HepG2 (cell line): Measurements from ENCODE around the gene CRYZL1. TPM values are rescaled to one million over a fixed set of nuclear protein-coding genes. Genes with fewer than 3 reads are reported as not detected.

Experiments used
- FIP1L1 ChIP-seq: fragments of 200-400 bp; formaldehyde crosslinking; IDR thresholded peaks from 2 replicates; pipeline ENCODE4 v1.6.1; 2018; ENCODE audit warnings: low read depth, mild to moderate bottlenecking, low read length, moderate library complexity, borderline replicate concordance; ENCODE audit not compliant: insufficient read depth
- FOXP1 ChIP-seq, 2 experiments: fragments of 450-650 bp in 1 of 2; IDR thresholded peaks; 2 replicates each; pipeline ENCODE4 v1.6.1; 2017 to 2018; ENCODE audit warnings: antibody characterized with exemption in 1 of 2
- KLF16 ChIP-seq, 2 experiments: sonication (generic) in 1 of 2; formaldehyde crosslinking in 1 of 2; IDR thresholded peaks; 2 replicates each; pipeline versions ENCODE4 v1.6.1 to v1.8.0; 2016 to 2023; ENCODE audit warnings: missing genetic modification reagents in 2 of 2, missing compliant biosample characterization in 1 of 2
- MIXL1 ChIP-seq: IDR thresholded peaks from 2 replicates; pipeline ENCODE4 v1.6.1; 2016
- RORA ChIP-seq: sonication (generic); formaldehyde crosslinking; IDR thresholded peaks from 2 replicates; pipeline ENCODE4 v1.5.0; 2020; ENCODE audit warnings: mild to moderate bottlenecking, missing genetic modification reagents, moderate library complexity
- SETDB1 ChIP-seq: sonication (generic); formaldehyde crosslinking; IDR thresholded peaks from 2 replicates; pipeline ENCODE4 v1.5.1; 2020; ENCODE audit warnings: missing genetic modification reagents, mild to moderate bottlenecking, borderline replicate concordance
- TEAD2 ChIP-seq: sonication (generic); formaldehyde crosslinking; IDR thresholded peaks from 2 replicates; pipeline ENCODE4 v1.9.0; 2021; ENCODE audit warnings: missing genetic modification reagents
- TOE1 ChIP-seq: sonication (generic); formaldehyde crosslinking; IDR thresholded peaks from 2 replicates; pipeline ENCODE4 v1.4.0; 2020; ENCODE audit warnings: mild to moderate bottlenecking, missing genetic modification reagents
- ZBTB1 ChIP-seq: sonication (generic); formaldehyde crosslinking; IDR thresholded peaks from 2 replicates; pipeline ENCODE4 v1.4.0; 2020; ENCODE audit warnings: missing genetic modification reagents, borderline replicate concordance
- ZFP1 ChIP-seq: IDR thresholded peaks from 2 replicates; pipeline ENCODE4 v1.6.1; 2016
- ZFP36L2 ChIP-seq: sonication (generic); formaldehyde crosslinking; IDR thresholded peaks from 2 replicates; pipeline ENCODE4 v1.4.0; 2020; ENCODE audit warnings: missing genetic modification reagents
- ZFP82 ChIP-seq: sonication (generic); formaldehyde crosslinking; IDR thresholded peaks from 2 replicates; pipeline ENCODE4 v1.5.1; 2020; ENCODE audit warnings: mild to moderate bottlenecking, missing genetic modification reagents, borderline replicate concordance
- ZNF296 ChIP-seq: sonication (generic); formaldehyde crosslinking; conservative IDR thresholded peaks from 2 replicates; pipeline ENCODE4 v1.5.0; 2020; ENCODE audit warnings: mild to moderate bottlenecking, missing genetic modification reagents
- ZNF30 ChIP-seq: sonication (generic); formaldehyde crosslinking; IDR thresholded peaks from 2 replicates; pipeline ENCODE4 v1.5.0; 2020; ENCODE audit warnings: mild to moderate bottlenecking, missing genetic modification reagents
- ZNF326 ChIP-seq: sonication (generic); formaldehyde crosslinking; IDR thresholded peaks from 2 replicates; pipeline ENCODE4 v1.4.0; 2020; ENCODE audit warnings: missing genetic modification reagents, borderline replicate concordance
- ZNF615 ChIP-seq: sonication (generic); formaldehyde crosslinking; IDR thresholded peaks from 2 replicates; pipeline ENCODE4 v1.5.0; 2020; ENCODE audit warnings: mild to moderate bottlenecking, missing genetic modification reagents, borderline replicate concordance
- ZNF773 ChIP-seq: sonication (generic); formaldehyde crosslinking; IDR thresholded peaks from 2 replicates; pipeline ENCODE4 v1.4.0; 2020; ENCODE audit warnings: missing genetic modification reagents, borderline replicate concordance
- ZZZ3 ChIP-seq: sonication (generic); formaldehyde crosslinking; IDR thresholded peaks from 2 replicates; pipeline ENCODE4 v1.4.0; 2020; ENCODE audit warnings: missing genetic modification reagents, mild to moderate bottlenecking, borderline replicate concordance
- polyA plus RNA-seq, 8 experiments: library from polyadenylated mRNA; depleted of rRNA in 3 of 8; stranded (reverse) in 7 of 8; unstranded in 1 of 8; fragments of >200 nt; fragmentation: Illumina TruSeq in 4 of 8; extraction: Trizol in 4 of 8; gene quantifications; 2 replicates each; pipeline versions ENCODE4 v1.2.1 to v1.2.3, GENCODE V29; 2011 to 2016; ENCODE audit warnings: low read depth in 4 of 8, missing spikeins in 1 of 8, mixed read lengths in 1 of 8; ENCODE audit not compliant: insufficient read depth in 1 of 8
- total RNA-seq, 5 experiments: library from RNA; depleted of rRNA; stranded (reverse); fragments of >200 nt; fragmentation: Illumina TruSeq; extraction: Trizol; gene quantifications; 2 replicates each; pipeline ENCODE4 v1.2.3, GENCODE V29; 2016; ENCODE audit warnings: low read depth in 1 of 5
- TF ChIP-seq, protein P1 (sequence below): sonication (generic); formaldehyde crosslinking; IDR thresholded peaks from 2 replicates; pipeline ENCODE4 v1.4.0; 2020; ENCODE audit warnings: missing genetic modification reagents
- TF ChIP-seq, protein P2 (sequence below): sonication (generic); formaldehyde crosslinking; IDR thresholded peaks from 2 replicates; pipeline ENCODE4 v1.5.0; 2020; ENCODE audit warnings: missing genetic modification reagents, mild to moderate bottlenecking, borderline replicate concordance
- TF ChIP-seq, protein P3 (sequence below): sonication (generic); formaldehyde crosslinking; IDR thresholded peaks from 2 replicates; pipeline ENCODE4 v1.4.0; 2020; ENCODE audit warnings: low read depth, mild to moderate bottlenecking, missing genetic modification reagents

The CRYZL1 gene
- total and polyA plus RNA-seq, 2 of the 13 experiments (the other 11 are each of a cell fraction or from before 2014, with no cell fraction given): 20.3 to 27.7 TPM

DNA sequence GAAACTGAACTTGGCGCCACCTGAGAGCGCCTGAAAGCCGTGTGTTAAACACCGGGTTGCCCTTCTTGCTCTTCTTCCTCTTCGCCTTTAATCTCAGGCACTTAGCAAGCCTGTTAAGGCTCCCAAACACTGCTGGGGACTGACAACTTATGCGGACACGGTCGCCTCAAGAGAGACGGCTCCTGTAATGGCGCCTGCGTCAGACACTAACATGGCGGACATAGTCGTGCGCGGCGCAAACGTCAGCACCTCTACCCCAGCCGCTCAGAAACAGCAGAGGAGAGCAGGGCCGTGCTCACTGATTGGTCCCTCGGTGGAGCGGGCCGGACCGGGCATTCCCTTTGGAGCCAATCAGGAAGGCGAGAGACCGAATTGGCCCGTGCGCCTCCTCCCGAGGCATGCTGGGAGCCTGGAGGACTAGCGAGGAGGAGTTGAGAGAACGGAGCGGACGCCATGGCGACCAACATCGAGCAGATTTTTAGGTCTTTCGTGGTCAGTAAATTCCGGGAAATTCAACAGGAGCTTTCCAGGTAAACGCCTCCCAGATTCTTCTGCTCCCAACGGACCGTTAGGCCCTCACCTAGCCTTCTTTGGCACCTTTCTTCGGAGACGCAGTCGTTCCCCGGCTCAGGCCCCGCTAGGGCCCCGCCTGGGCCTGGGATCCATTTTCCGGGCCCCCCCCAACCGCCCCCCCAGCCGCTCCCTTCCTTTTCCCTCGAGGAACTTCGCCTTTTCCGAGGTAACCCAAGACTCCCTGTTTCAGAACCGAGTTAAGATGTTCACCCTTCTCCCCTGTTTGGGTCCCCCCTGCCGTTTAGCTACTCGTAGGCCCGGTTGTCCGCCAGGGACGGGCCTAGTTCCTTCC is 98.7 kb downstream of the CRYZL1 start, which contains the start of gene SON (continued):
- TF ChIP-seq, protein P1, sequence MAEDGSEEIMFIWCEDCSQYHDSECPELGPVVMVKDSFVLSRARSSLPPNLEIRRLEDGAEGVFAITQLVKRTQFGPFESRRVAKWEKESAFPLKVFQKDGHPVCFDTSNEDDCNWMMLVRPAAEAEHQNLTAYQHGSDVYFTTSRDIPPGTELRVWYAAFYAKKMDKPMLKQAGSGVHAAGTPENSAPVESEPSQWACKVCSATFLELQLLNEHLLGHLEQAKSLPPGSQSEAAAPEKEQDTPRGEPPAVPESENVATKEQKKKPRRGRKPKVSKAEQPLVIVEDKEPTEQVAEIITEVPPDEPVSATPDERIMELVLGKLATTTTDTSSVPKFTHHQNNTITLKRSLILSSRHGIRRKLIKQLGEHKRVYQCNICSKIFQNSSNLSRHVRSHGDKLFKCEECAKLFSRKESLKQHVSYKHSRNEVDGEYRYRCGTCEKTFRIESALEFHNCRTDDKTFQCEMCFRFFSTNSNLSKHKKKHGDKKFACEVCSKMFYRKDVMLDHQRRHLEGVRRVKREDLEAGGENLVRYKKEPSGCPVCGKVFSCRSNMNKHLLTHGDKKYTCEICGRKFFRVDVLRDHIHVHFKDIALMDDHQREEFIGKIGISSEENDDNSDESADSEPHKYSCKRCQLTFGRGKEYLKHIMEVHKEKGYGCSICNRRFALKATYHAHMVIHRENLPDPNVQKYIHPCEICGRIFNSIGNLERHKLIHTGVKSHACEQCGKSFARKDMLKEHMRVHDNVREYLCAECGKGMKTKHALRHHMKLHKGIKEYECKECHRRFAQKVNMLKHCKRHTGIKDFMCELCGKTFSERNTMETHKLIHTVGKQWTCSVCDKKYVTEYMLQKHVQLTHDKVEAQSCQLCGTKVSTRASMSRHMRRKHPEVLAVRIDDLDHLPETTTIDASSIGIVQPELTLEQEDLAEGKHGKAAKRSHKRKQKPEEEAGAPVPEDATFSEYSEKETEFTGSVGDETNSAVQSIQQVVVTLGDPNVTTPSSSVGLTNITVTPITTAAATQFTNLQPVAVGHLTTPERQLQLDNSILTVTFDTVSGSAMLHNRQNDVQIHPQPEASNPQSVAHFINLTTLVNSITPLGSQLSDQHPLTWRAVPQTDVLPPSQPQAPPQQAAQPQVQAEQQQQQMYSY (CRISPR knock-in tag): no peak
- TF ChIP-seq ZNF326 (CRISPR knock-in tag) (no peak), SETDB1 (CRISPR knock-in tag) (no peak), ZNF30 (CRISPR knock-in tag) (no peak), FOXP1 (IDR thresholded peaks at IDR 0.05) (no peak), FOXP1 (CRISPR knock-in tag; IDR thresholded peaks at IDR 0.05) (no peak), ZFP82 (no peak), FIP1L1 (no peak), TEAD2 (CRISPR knock-in tag) (no peak), ZNF773 (CRISPR knock-in tag) (no peak), ZBTB1 (CRISPR knock-in tag) (no peak), ZFP36L2 (CRISPR knock-in tag) (no peak), ZFP1 (CRISPR knock-in tag) (no peak; the same call in 1 of the 2 replicates), RORA (CRISPR knock-in tag) (no peak), TOE1 (0 out of 2 replicates have a peak, but pooled peaks have one; percentile 53), KLF16 (CRISPR knock-in tag; IDR thresholded peaks at IDR 0.05) (peak in 1 of 2 experiments; percentile 61; a peak in 1 of 4 replicates), ZNF296 (no peak), ZNF615 (CRISPR knock-in tag) (no peak), ZZZ3 (CRISPR knock-in tag) (no peak), MIXL1 (CRISPR knock-in tag) (no peak; the same call in 1 of the 2 replicates)
- TF ChIP-seq, protein P2, sequence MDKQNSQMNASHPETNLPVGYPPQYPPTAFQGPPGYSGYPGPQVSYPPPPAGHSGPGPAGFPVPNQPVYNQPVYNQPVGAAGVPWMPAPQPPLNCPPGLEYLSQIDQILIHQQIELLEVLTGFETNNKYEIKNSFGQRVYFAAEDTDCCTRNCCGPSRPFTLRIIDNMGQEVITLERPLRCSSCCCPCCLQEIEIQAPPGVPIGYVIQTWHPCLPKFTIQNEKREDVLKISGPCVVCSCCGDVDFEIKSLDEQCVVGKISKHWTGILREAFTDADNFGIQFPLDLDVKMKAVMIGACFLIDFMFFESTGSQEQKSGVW (CRISPR knock-in tag): no peak
- TF ChIP-seq, protein P3, sequence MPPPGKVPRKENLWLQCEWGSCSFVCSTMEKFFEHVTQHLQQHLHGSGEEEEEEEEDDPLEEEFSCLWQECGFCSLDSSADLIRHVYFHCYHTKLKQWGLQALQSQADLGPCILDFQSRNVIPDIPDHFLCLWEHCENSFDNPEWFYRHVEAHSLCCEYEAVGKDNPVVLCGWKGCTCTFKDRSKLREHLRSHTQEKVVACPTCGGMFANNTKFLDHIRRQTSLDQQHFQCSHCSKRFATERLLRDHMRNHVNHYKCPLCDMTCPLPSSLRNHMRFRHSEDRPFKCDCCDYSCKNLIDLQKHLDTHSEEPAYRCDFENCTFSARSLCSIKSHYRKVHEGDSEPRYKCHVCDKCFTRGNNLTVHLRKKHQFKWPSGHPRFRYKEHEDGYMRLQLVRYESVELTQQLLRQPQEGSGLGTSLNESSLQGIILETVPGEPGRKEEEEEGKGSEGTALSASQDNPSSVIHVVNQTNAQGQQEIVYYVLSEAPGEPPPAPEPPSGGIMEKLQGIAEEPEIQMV (CRISPR knock-in tag): no peak
